Epithelial cell of proximal tubule (primary cell): ENCODE measurements around the gene MYO1B. TPM values are rescaled to one million over a fixed set of nuclear protein-coding genes. Genes with fewer than 3 reads are reported as not detected.

ENCODE experiments used
- DNase-seq: peaks from one replicate; pipeline ENCODE4 v3.0.0-alpha.2; 2011; ENCODE audit warnings: low read depth
- H3K4me3 ChIP-seq: 2 replicates; pipeline ENCODE4 v1.5.1; 2011; ENCODE audit warnings: low read depth, mild to moderate bottlenecking, low read length
- CTCF ChIP-seq: conservative IDR thresholded peaks from 2 replicates; pipeline ENCODE4 v1.5.1; 2012; ENCODE audit warnings: low read depth, mild to moderate bottlenecking, low read length
- total RNA-seq: library from RNA; depleted of rRNA; stranded (reverse); fragments of >200 nt; gene quantifications from 2 replicates; pipeline ENCODE4 v1.2.3, GENCODE V29; 2015

MYO1B gene
- total RNA-seq, 1 donor from 2014 or later: 69.6 TPM

- TF ChIP-seq CTCF: no peak
- H3K4me3 ChIP-seq: no peak overlapping the region
- DNase-seq: no peak
Observed at GRCh38 chr2:191222952-191223351, 22.3 kb upstream of the MYO1B start.

- no peak overlapping the region for H3K4me3 ChIP-seq
- DNase-seq: no peak
- TF ChIP-seq CTCF: no peak
Observed at GRCh38 chr2:191225126-191225525, 20.1 kb upstream of the MYO1B start.

GRCh38 chr2:191225690-191226089, 19.5 kb upstream of the MYO1B start:
- no peak overlapping the region for H3K4me3 ChIP-seq
- no peak for DNase-seq
- TF ChIP-seq CTCF: no peak

GRCh38 chr2:191226196-191226595, 19.0 kb upstream of the MYO1B start:
- no peak for TF ChIP-seq CTCF
- H3K4me3 ChIP-seq: no peak overlapping the region
- no peak for DNase-seq

GRCh38 chr2:191228333-191228732, 16.9 kb upstream of the MYO1B start:
- DNase-seq: no peak
- no peak overlapping the region for H3K4me3 ChIP-seq
- no peak for TF ChIP-seq CTCF

- DNase-seq: no peak
- no peak for TF ChIP-seq CTCF
- no peak overlapping the region for H3K4me3 ChIP-seq
Observed at GRCh38 chr2:191228861-191229260, 16.3 kb upstream of the MYO1B start.

- DNase-seq: peak; percentile 89
- TF ChIP-seq CTCF: no peak
- no peak overlapping the region for H3K4me3 ChIP-seq
Observed at GRCh38 chr2:191230174-191230573, 15.0 kb upstream of the MYO1B start.
